Activated naive CD4-positive, alpha-beta T cell treated with anti-CD3 and anti-CD28 coated beads, Interleukin-2, amount 50 U/mL, for 24 hours (primary cell): ENCODE results near the gene NFATC2.
A peak's percentile ranks its signal among the peaks of the same experiment; 100 is the strongest.

Source experiments
- H3K27ac Mint-ChIP-seq: one replicate; pipeline ENCODE4 v1.8.0; 2021; ENCODE audit warnings: mild to moderate bottlenecking, mixed read lengths
- H3K27me3 Mint-ChIP-seq: one replicate; pipeline ENCODE4 v1.8.0; 2021; ENCODE audit warnings: mixed read lengths
- H3K36me3 Mint-ChIP-seq: one replicate; pipeline ENCODE4 v1.8.0; 2021; ENCODE audit warnings: mixed read lengths
- H3K4me1 Mint-ChIP-seq: one replicate; pipeline ENCODE4 v1.8.0; 2021; ENCODE audit warnings: mixed read lengths
- H3K4me3 Mint-ChIP-seq: one replicate; pipeline ENCODE4 v1.8.0; 2021; ENCODE audit warnings: mild to moderate bottlenecking, mixed read lengths
- H3K9me3 Mint-ChIP-seq: one replicate; pipeline ENCODE4 v1.8.0; 2021; ENCODE audit warnings: mixed read lengths

The NFATC2 gene

GRCh38 chr20:51542571-51543421, at the start of gene NFATC2:
NFATC2 (minus strand) TSS chr20:51542719; CDS start chr20:51542499, 220 bp downstream.
- Mint-ChIP-seq H3K27ac (peak within 1 kb of the TSS; percentile 97), H3K27me3 (no peaks in the 10 kb centered on the region), H3K4me3 (peak within 1 kb of the TSS; percentile 95), H3K9me3 (peaks cover 3% of the 10 kb centered on the region), H3K4me1 (peaks cover 47% of the 10 kb centered on the region), H3K36me3 (peaks cover 15% of the 10 kb centered on the region)

GRCh38 chr20:51591871-51592270, 49.4 kb upstream of the NFATC2 start:
- no peaks in the 10 kb centered on the region for H3K27me3 Mint-ChIP-seq

DNA sequence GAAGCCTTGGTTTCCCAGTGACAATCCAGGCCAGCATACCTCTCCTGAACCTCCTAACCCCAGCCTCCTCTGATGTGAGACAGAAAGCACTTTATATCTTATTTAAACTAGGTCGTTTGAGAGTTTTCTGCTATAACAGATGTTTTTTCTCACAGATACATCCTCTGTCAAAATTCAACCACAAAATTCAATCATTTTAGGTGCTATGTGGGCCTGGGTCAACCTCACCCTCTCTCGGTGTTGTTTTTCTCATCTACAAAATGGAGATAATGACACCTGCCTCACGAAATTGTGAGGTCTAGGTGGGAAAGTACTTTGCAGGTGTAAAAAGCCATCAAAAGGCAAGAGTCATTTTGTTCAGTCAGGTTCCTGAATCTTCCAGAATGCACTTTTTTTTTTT, 46.2 kb upstream of the NFATC2 start:
- no peaks in the 10 kb centered on the region for H3K36me3 Mint-ChIP-seq

More at GRCh38 chr20:51591871-51592270, 49.4 kb upstream of the NFATC2 start:
- no peak overlapping the region for H3K27ac Mint-ChIP-seq
- H3K36me3 Mint-ChIP-seq: no peaks in the 10 kb centered on the region
- no peaks in the 10 kb centered on the region for H3K9me3 Mint-ChIP-seq
- H3K4me1 Mint-ChIP-seq: peaks cover 19% of the 10 kb centered on the region
- H3K4me3 Mint-ChIP-seq: no peak overlapping the region

GRCh38 chr20:51587145-51587544, 44.6 kb upstream of the NFATC2 start:
- H3K4me1 Mint-ChIP-seq: peaks cover 8% of the 10 kb centered on the region
- no peak overlapping the region for H3K4me3 Mint-ChIP-seq
- no peaks in the 10 kb centered on the region for H3K9me3 Mint-ChIP-seq
- no peaks in the 10 kb centered on the region for H3K36me3 Mint-ChIP-seq
- no peak overlapping the region for H3K27ac Mint-ChIP-seq
- H3K27me3 Mint-ChIP-seq: no peaks in the 10 kb centered on the region

More for the DNA sequence above, 46.2 kb upstream of the NFATC2 start:
- no peaks in the 10 kb centered on the region for H3K27me3 Mint-ChIP-seq
- H3K4me1 Mint-ChIP-seq: peaks cover 8% of the 10 kb centered on the region
- no peak overlapping the region for H3K4me3 Mint-ChIP-seq
- no peak overlapping the region for H3K27ac Mint-ChIP-seq
- H3K9me3 Mint-ChIP-seq: no peaks in the 10 kb centered on the region

- Mint-ChIP-seq H3K27me3 (no peaks in the 10 kb centered on the region), H3K36me3 (no peaks in the 10 kb centered on the region), H3K4me3 (no peak overlapping the region), H3K4me1 (peaks cover 8% of the 10 kb centered on the region), H3K27ac (no peak overlapping the region), H3K9me3 (no peaks in the 10 kb centered on the region)
Observed at GRCh38 chr20:51586005-51586440, 43.5 kb upstream of the NFATC2 start.

- Mint-ChIP-seq H3K4me3 (no peak overlapping the region), H3K27me3 (no peaks in the 10 kb centered on the region), H3K9me3 (no peaks in the 10 kb centered on the region), H3K27ac (no peak overlapping the region), H3K4me1 (peaks cover 8% of the 10 kb centered on the region), H3K36me3 (no peaks in the 10 kb centered on the region)
Observed at GRCh38 chr20:51585148-51585547, 42.6 kb upstream of the NFATC2 start.

DNA sequence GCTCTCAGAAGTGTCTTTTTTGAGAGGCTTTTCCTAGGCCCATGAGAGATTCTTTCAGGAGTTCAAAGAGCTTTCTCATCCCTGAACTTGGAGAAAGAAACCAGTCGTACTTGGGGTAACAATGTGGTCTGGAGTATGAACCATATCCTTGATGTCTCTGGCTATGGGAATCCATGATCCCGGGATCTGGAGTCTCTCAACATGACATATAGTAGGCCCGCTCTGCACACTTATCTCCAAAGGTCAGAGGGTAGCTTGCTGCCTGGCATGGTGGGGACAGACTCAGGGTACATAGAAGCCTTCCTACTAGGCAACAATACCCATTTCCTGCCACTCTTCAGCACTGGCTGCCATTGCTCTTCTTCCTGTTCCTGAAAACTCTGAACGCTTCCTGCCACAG, 42.2 kb upstream of the NFATC2 start:
- Mint-ChIP-seq H3K27me3 (no peaks in the 10 kb centered on the region), H3K36me3 (no peaks in the 10 kb centered on the region), H3K27ac (no peak overlapping the region), H3K9me3 (no peaks in the 10 kb centered on the region), H3K4me3 (no peak overlapping the region), H3K4me1 (peaks cover 8% of the 10 kb centered on the region)

DNA sequence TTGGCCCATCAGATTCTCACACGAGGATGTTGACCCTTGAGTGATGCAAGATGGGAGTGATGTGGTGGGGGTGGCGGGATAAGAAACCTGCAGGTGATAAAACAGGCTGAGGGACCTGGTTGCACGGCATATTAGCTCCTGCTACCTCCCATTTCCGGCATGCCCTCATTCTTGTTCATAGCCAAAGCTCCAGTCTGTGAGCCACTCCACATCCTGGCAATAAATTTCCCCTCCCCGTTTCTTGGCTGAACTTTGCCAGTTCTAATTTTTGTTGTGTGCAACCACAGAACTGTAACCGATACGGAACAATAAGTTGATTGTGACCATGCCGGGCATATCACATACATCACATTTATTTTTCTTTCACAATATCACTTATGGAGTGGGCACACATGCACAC, 41.6 kb upstream of the NFATC2 start:
- H3K4me3 Mint-ChIP-seq: no peak overlapping the region
- H3K9me3 Mint-ChIP-seq: no peaks in the 10 kb centered on the region
- no peaks in the 10 kb centered on the region for H3K36me3 Mint-ChIP-seq
- peak overlapping the region; percentile 30 for H3K27ac Mint-ChIP-seq
- no peaks in the 10 kb centered on the region for H3K27me3 Mint-ChIP-seq
- H3K4me1 Mint-ChIP-seq: peaks cover 8% of the 10 kb centered on the region

- Mint-ChIP-seq H3K4me3 (no peak overlapping the region), H3K27me3 (no peaks in the 10 kb centered on the region), H3K36me3 (no peaks in the 10 kb centered on the region), H3K9me3 (no peaks in the 10 kb centered on the region), H3K4me1 (peaks cover 8% of the 10 kb centered on the region), H3K27ac (no peak overlapping the region)
Observed at GRCh38 chr20:51583499-51583898, 41.0 kb upstream of the NFATC2 start.

DNA sequence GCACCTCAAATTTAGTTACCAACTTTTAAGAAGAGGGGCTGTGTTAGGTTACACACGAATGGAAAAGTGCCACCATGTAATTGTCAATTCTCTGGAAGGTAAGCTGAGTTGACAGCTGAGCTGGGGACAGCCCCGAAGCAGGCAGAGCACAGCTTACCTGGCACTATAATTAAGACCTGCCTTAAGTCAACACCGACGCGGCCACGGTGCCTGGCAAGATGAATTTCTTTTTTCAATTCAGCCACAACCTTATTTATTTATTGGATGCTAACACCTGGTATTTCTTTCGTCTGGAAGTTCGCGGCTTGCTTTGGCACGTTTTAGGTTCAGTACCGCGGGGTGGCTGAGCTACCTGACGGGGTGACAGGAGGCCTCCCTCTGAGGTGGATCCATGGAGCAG, 40.6 kb upstream of the NFATC2 start:
- Mint-ChIP-seq H3K27me3 (no peaks in the 10 kb centered on the region), H3K4me1 (peaks cover 8% of the 10 kb centered on the region), H3K9me3 (no peaks in the 10 kb centered on the region), H3K36me3 (no peaks in the 10 kb centered on the region), H3K4me3 (no peak overlapping the region), H3K27ac (no peak overlapping the region)

GRCh38 chr20:51581571-51581970, 39.1 kb upstream of the NFATC2 start:
- peaks cover 8% of the 10 kb centered on the region for H3K4me1 Mint-ChIP-seq
- no peaks in the 10 kb centered on the region for H3K27me3 Mint-ChIP-seq
- H3K36me3 Mint-ChIP-seq: no peaks in the 10 kb centered on the region
- no peaks in the 10 kb centered on the region for H3K9me3 Mint-ChIP-seq
- no peak overlapping the region for H3K27ac Mint-ChIP-seq
- H3K4me3 Mint-ChIP-seq: no peak overlapping the region

GRCh38 chr20:51579137-51579536, 36.6 kb upstream of the NFATC2 start:
- Mint-ChIP-seq H3K36me3 (peaks cover 1% of the 10 kb centered on the region), H3K27me3 (no peaks in the 10 kb centered on the region), H3K4me3 (no peak overlapping the region), H3K9me3 (no peaks in the 10 kb centered on the region), H3K27ac (no peak overlapping the region), H3K4me1 (no peaks in the 10 kb centered on the region)

GRCh38 chr20:51578145-51578459, 35.6 kb upstream of the NFATC2 start:
- H3K4me1 Mint-ChIP-seq: no peaks in the 10 kb centered on the region
- no peak overlapping the region for H3K4me3 Mint-ChIP-seq
- H3K27ac Mint-ChIP-seq: no peak overlapping the region
- peaks cover 1% of the 10 kb centered on the region for H3K36me3 Mint-ChIP-seq
- H3K9me3 Mint-ChIP-seq: no peaks in the 10 kb centered on the region
- no peaks in the 10 kb centered on the region for H3K27me3 Mint-ChIP-seq

DNA sequence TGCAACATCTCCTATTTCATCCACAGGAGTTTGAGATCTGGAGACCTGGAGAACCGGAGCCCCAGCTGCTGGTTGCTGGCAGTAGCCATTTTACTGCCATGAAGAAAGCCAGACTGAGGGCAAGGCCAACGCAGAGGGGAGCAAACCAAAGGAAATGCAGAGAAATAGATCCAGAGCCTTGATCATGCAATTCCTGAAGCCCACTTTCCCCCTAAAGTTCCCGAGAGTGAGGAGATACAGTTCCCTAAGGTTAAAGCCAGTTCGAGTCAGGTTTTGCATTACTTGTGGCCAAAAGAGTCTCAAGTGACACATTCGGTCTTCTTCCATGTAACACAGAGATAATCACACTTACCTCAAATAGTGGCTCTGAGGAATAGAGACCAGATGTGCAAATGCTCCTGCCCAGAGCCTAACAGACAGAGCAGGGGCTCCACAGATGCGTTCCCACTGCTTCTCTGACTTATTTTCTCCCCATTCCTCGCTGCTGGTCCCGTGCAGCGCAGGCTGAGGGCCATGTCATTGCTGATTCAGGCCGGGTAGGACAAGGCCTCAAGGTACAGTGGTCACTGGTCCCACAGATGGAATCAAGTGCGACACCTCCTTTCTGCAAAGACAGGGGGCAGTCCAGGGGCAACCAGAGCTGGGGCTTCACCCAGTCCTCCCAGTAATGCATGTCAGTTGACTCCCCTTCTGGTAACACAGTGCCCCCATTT, 35.1 kb upstream of the NFATC2 start:
- Mint-ChIP-seq H3K4me3 (no peak overlapping the region), H3K36me3 (peaks cover 1% of the 10 kb centered on the region), H3K27me3 (no peaks in the 10 kb centered on the region), H3K4me1 (no peaks in the 10 kb centered on the region), H3K27ac (no peak overlapping the region), H3K9me3 (no peaks in the 10 kb centered on the region)

GRCh38 chr20:51575486-51575885, 33.0 kb upstream of the NFATC2 start:
- Mint-ChIP-seq H3K27ac (no peak overlapping the region), H3K9me3 (no peaks in the 10 kb centered on the region), H3K4me1 (no peaks in the 10 kb centered on the region), H3K36me3 (peaks cover 1% of the 10 kb centered on the region), H3K4me3 (no peak overlapping the region), H3K27me3 (no peaks in the 10 kb centered on the region)

GRCh38 chr20:51574248-51575033, 31.9 kb upstream of the NFATC2 start:
- H3K9me3 Mint-ChIP-seq: no peaks in the 10 kb centered on the region
- H3K4me3 Mint-ChIP-seq: no peak overlapping the region
- H3K36me3 Mint-ChIP-seq: peaks cover 1% of the 10 kb centered on the region
- no peaks in the 10 kb centered on the region for H3K27me3 Mint-ChIP-seq
- H3K4me1 Mint-ChIP-seq: no peaks in the 10 kb centered on the region
- H3K27ac Mint-ChIP-seq: no peak overlapping the region
